H1 (cell line): ENCODE measurements around the gene ARMC5. TPM values are rescaled to one million over a fixed set of nuclear protein-coding genes. Genes with fewer than 3 reads are reported as not detected.

Source experiments
- CTCF ChIA-PET: fragments of 300-600 bp; sonication (Branson Sonifier 250); formaldehyde crosslinking; loops from one replicate; lab custom pipeline; 2021; ENCODE audit not compliant: partially characterized antibody; lab: Charles Lee
- POLR2A ChIA-PET: fragments of 300-600 bp; sonication (Branson Sonifier 250); formaldehyde crosslinking; loops from one replicate; lab custom pipeline; 2021; ENCODE audit warnings: inconsistent platforms; ENCODE audit not compliant: partially characterized antibody; lab: Charles Lee
- DNase-seq, 2 experiments: peaks; one replicate each; pipeline versions ENCODE4 v3.0.0 to v3.0.0-alpha.2; 2010 to 2022; ENCODE audit warnings: low spot score in 2 of 2, low read depth in 1 of 2, mixed read lengths in 1 of 2
- FAIRE-seq: peaks from 2 replicates; lab custom pipeline; 2011; peaks lifted over from hg19 to GRCh38; lab: Jason Lieb, UNC
- H2AFZ ChIP-seq: 2 replicates; pipeline ENCODE4 v1.8.1; 2012; ENCODE audit warnings: low read length, inconsistent platforms
- H2AK5ac ChIP-seq: 2 replicates; pipeline ENCODE4 v1.6.1; 2013; ENCODE audit warnings: low read depth, low read length
- H2BK120ac ChIP-seq: replicated peaks from 2 replicates; pipeline ENCODE3; 2013; ENCODE audit warnings: low read depth, low read length, inconsistent platforms
- H2BK12ac ChIP-seq: 2 replicates; pipeline ENCODE4 v1.6.1; 2013; ENCODE audit warnings: low read depth, low read length
- H2BK15ac ChIP-seq: 2 replicates; pipeline ENCODE4 v1.6.1; 2013; ENCODE audit warnings: low read length
- H2BK20ac ChIP-seq: 2 replicates; pipeline ENCODE4 v1.6.1; 2013; ENCODE audit warnings: low read length
- H2BK5ac ChIP-seq: 2 replicates; pipeline ENCODE4 v1.6.1; 2013; ENCODE audit warnings: low read depth, low read length
- H3K14ac ChIP-seq: 2 replicates; pipeline ENCODE4 v1.6.1; 2013; ENCODE audit warnings: inconsistent platforms; ENCODE audit not compliant: insufficient read length
- H3K18ac ChIP-seq: 2 replicates; pipeline ENCODE4 v1.6.1; 2013; ENCODE audit warnings: low read length; ENCODE audit errors: extremely low read depth
- H3K23ac ChIP-seq: 2 replicates; pipeline ENCODE4 v1.6.1; 2013; ENCODE audit warnings: inconsistent platforms; ENCODE audit not compliant: insufficient read length
- H3K23me2 ChIP-seq: 2 replicates; pipeline ENCODE4 v1.6.1; 2013; ENCODE audit warnings: low read depth, low read length
- H3K27ac ChIP-seq: 2 replicates; pipeline ENCODE4 v1.6.1; 2011; ENCODE audit warnings: low read depth, low read length, inconsistent platforms
- H3K27me3 ChIP-seq, 4 experiments: replicated peaks in 1 of 4; 1 replicate in 1 of 4; 2 replicates in 3 of 4; pipeline versions ENCODE4 v1.6.1 to v1.8.1; 2011 to 2013; ENCODE audit warnings: low read length in 3 of 4, mild to moderate bottlenecking in 3 of 4, inconsistent platforms in 2 of 4, mixed read lengths in 2 of 4, moderate library complexity in 1 of 4; ENCODE audit not compliant: control insufficient read depth in 3 of 4, insufficient read depth in 3 of 4; ENCODE audit errors: extremely low read depth in 1 of 4
- H3K36me3 ChIP-seq, 4 experiments: 2 replicates each; pipeline versions ENCODE4 v1.6.1 to v1.8.1; 2011 to 2013; ENCODE audit warnings: mild to moderate bottlenecking in 4 of 4, low read length in 3 of 4, moderate library complexity in 2 of 4, control low read depth in 1 of 4, inconsistent platforms in 1 of 4; ENCODE audit not compliant: insufficient read depth in 4 of 4, control insufficient read depth in 2 of 4
- H3K4ac ChIP-seq: replicated peaks from 2 replicates; pipeline ENCODE3; 2013; ENCODE audit warnings: low read length, low read depth, mixed read lengths, inconsistent platforms; ENCODE audit not compliant: insufficient read length
- H3K4me1 ChIP-seq, 4 experiments: replicated peaks in 1 of 4; 1 replicate in 1 of 4; 2 replicates in 3 of 4; pipeline versions ENCODE4 v1.6.1 to v1.8.1; 2011 to 2013; ENCODE audit warnings: low read length in 3 of 4, inconsistent platforms in 2 of 4, mixed read lengths in 1 of 4; ENCODE audit not compliant: insufficient read depth in 4 of 4, control insufficient read depth in 3 of 4
- H3K4me2 ChIP-seq, 2 experiments: 2 replicates each; pipeline versions ENCODE4 v1.6.1 to v1.8.1; 2011 to 2013; ENCODE audit warnings: low read depth in 2 of 2, low read length in 2 of 2, control low read depth in 1 of 2, inconsistent platforms in 1 of 2, mild to moderate bottlenecking in 1 of 2; ENCODE audit not compliant: insufficient read depth in 1 of 2
- H3K4me3 ChIP-seq, 4 experiments: fragments of 200-600, 300-600 bp in 1 of 4; sonication (generic), shearing (Covaris generic), sonication (Bioruptor Twin) in 1 of 4; 2 replicates each; pipeline versions ENCODE4 v1.5.1 to v1.8.1; 2011 to 2016; ENCODE audit warnings: low read length in 4 of 4, low read depth in 3 of 4, control low read depth in 2 of 4, inconsistent platforms in 2 of 4, mild to moderate bottlenecking in 2 of 4, mixed read lengths in 1 of 4, moderate library complexity in 1 of 4; ENCODE audit not compliant: insufficient read depth in 2 of 4; ENCODE audit errors: extremely low read depth in 1 of 4
- H3K56ac ChIP-seq: replicated peaks from 2 replicates; pipeline ENCODE3; 2013; ENCODE audit warnings: low read depth, mild to moderate bottlenecking, mixed read lengths, low read length, inconsistent platforms; ENCODE audit not compliant: insufficient read length
- H3K79me1 ChIP-seq: 2 replicates; pipeline ENCODE4 v1.6.1; 2013; ENCODE audit warnings: low read depth, low read length, control low read depth
- H3K79me2 ChIP-seq, 2 experiments: 2 replicates each; pipeline versions ENCODE4 v1.6.1 to v1.8.1; 2012 to 2013; ENCODE audit warnings: low read length in 2 of 2, mild to moderate bottlenecking in 2 of 2, inconsistent platforms in 1 of 2; ENCODE audit not compliant: insufficient read depth in 2 of 2, control insufficient read depth in 1 of 2
- H3K9ac ChIP-seq, 4 experiments: replicated peaks in 1 of 4; 1 replicate in 1 of 4; 2 replicates in 3 of 4; pipeline versions ENCODE4 v1.6.1 to v1.8.1; 2011 to 2013; ENCODE audit warnings: low read depth in 3 of 4, low read length in 3 of 4, control low read depth in 2 of 4, mild to moderate bottlenecking in 2 of 4, moderate library complexity in 2 of 4, inconsistent platforms in 1 of 4; ENCODE audit errors: extremely low read depth in 1 of 4
- H3K9me3 ChIP-seq, 2 experiments: 2 replicates each; pipeline versions ENCODE4 v1.6.1 to v1.8.1; 2012 to 2013; ENCODE audit warnings: mild to moderate bottlenecking in 2 of 2, moderate library complexity in 2 of 2, control low read depth in 1 of 2, inconsistent platforms in 1 of 2, low read depth in 1 of 2, low read length in 1 of 2, mixed read lengths in 1 of 2; ENCODE audit not compliant: insufficient read depth in 2 of 2
- H4K20me1 ChIP-seq, 2 experiments: replicated peaks in 1 of 2; 2 replicates each; pipeline versions ENCODE3 to v1.8.1; 2011 to 2013; ENCODE audit warnings: inconsistent platforms in 2 of 2, low read length in 2 of 2, mild to moderate bottlenecking in 1 of 2; ENCODE audit not compliant: insufficient read depth in 2 of 2, control insufficient read depth in 1 of 2
- H4K5ac ChIP-seq: 2 replicates; pipeline ENCODE4 v1.6.1; 2013; ENCODE audit warnings: low read length, low read depth, mixed read lengths, inconsistent platforms; ENCODE audit not compliant: insufficient read length
- H4K8ac ChIP-seq: 2 replicates; pipeline ENCODE4 v1.8.0; 2013; ENCODE audit warnings: mild to moderate bottlenecking, moderate library complexity, low read length, inconsistent platforms; ENCODE audit not compliant: insufficient read depth; ENCODE audit errors: extremely low read depth
- H4K91ac ChIP-seq: replicated peaks from 2 replicates; pipeline ENCODE3; 2013; ENCODE audit warnings: low read length, mixed read lengths, inconsistent platforms; ENCODE audit not compliant: insufficient read length
- WGBS, 2 experiments: shearing (Covaris generic) in 1 of 2; methylation state at CpG; one replicate each; pipeline versions ENCODE4 v1.1.6 to v1.1.7; 2013 to 2015; ENCODE audit warnings: low lambda C conversion rate in 2 of 2, mixed read lengths in 2 of 2, inconsistent platforms in 1 of 2, low coverage in 1 of 2, missing lambda C conversion rate in 1 of 2; ENCODE audit not compliant: insufficient replicate concordance in 2 of 2, insufficient coverage in 1 of 2, insufficient read length in 1 of 2; ENCODE audit errors: extremely low coverage in 1 of 2, missing lambda C conversion rate in 1 of 2; 5-methylcytosine and 5-hydroxymethylcytosine counted together
- polyA plus RNA-seq, 7 experiments: library from polyadenylated mRNA; depleted of rRNA in 3 of 7; stranded (reverse) in 5 of 7; unstranded in 2 of 7; fragments of >200 nt in 5 of 7; fragments of 200-250 nt in 2 of 7; gene quantifications; 1 replicate in 5 of 7; 2 replicates in 1 of 7; 4 replicates in 1 of 7; pipeline versions ENCODE4 v1.2.1 to v1.2.3, GENCODE V29; 2011 to 2013; ENCODE audit warnings: missing spikeins in 2 of 7, mixed read lengths in 2 of 7
- total RNA-seq: library from RNA; stranded (reverse); fragmentation: NEBNext Ultra II Directional; extraction: Animal tissue kit (Norgen Biotek cat#: 25700); gene quantifications from 2 replicates; pipeline ENCODE4 v1.2.1, GENCODE V29; 2021
- TF ChIP-seq, protein P1 (sequence below): IDR thresholded peaks from 2 replicates; pipeline ENCODE4 v1.6.1; 2011; ENCODE audit warnings: low read depth, mild to moderate bottlenecking, low read length; ENCODE audit not compliant: insufficient read depth

Gene ARMC5
- total and polyA plus RNA-seq, 2 of the 8 experiments (the other 6 are each of a cell fraction or from before 2014, with no cell fraction given): 7.8 to 8.7 TPM

DNA sequence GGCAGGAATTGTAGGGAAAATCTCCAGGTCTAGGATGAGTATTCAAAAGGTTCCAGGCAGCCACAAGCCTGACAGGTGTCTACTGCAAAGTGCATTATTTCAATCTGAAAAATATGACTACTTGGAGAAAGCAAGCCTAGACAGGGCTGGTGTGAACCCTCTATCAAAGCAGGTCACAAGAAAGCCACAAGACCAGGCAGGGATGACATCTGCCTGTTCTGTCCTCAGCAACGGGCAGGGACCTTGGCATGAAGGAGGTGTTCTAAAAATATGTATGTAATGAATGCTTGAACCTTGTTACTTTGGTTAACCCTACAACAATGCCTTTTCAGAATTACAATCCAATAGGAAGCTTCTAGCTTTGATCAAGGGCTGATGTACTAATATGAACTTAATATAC is 30.0 kb upstream of the ARMC5 start:
- Histone ChIP-seq H3K4ac (no peak overlapping the region), H2BK5ac (no peak overlapping the region), H3K4me1 (no peaks in the 10 kb centered on the region; a peak in 2 of 7 replicates), H4K8ac (no peak overlapping the region), H3K79me2 (no peaks in the 10 kb centered on the region), H3K36me3 (no peaks in the 10 kb centered on the region), H3K9me3 (peaks cover 5 to 6% of the 10 kb centered on the region in 2 experiments), H2AK5ac (no peak overlapping the region), H3K23me2 (peaks cover 2% of the 10 kb centered on the region; the same call in 1 of the 2 replicates), H3K23ac (no peak overlapping the region), H4K20me1 (no peaks in the 10 kb centered on the region), H2BK120ac (no peak overlapping the region), H2BK20ac (no peak overlapping the region), H4K5ac (no peak overlapping the region), H3K27me3 (peaks cover 5 to 25% (median 24%) of the 10 kb centered on the region in 4 experiments), H3K27ac (no peak overlapping the region), H3K79me1 (no peaks in the 10 kb centered on the region), H3K9ac (no peak overlapping the region), H3K4me3 (no peak overlapping the region), H2BK12ac (no peak overlapping the region), H3K14ac (no peak overlapping the region), H3K18ac (no peak overlapping the region), H3K56ac (no peak overlapping the region), H2BK15ac (no peak overlapping the region), H2AFZ (no peak overlapping the region), H4K91ac (no peak overlapping the region), H3K4me2 (no peak overlapping the region)
- ChIA-PET CTCF (interaction anchor here (0.5 to 5.8 kb wide), 7 partner anchors 9 to 273 kb away, joined by 3 to 36 read pairs (median 4); partner anchors contain the start of genes TRIM72 and ZNF843), POLR2A (interaction anchor here (0.8 to 2.5 kb wide), 4 partner anchors 13 to 249 kb away, joined by 3 to 10 read pairs (median 3); partner anchors contain the start of genes FUS and ZNF843)
- 85% methylated on average over 1 of the region's 1 CpG; no CpG with 5 or more reads in 1 of the 2 experiments for WGBS, 2 experiments
- no peak for DNase-seq
- TF ChIP-seq, protein P1, sequence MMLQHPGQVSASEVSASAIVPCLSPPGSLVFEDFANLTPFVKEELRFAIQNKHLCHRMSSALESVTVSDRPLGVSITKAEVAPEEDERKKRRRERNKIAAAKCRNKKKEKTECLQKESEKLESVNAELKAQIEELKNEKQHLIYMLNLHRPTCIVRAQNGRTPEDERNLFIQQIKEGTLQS: no peak
- no peak for FAIRE-seq
